HT1080 (cell line): ENCODE data around the gene SLC6A6. TPM values are rescaled to one million over a fixed set of nuclear protein-coding genes. Genes with fewer than 3 reads are reported as not detected.
"Not testable (repeated sequence)": the region's sequence is repeated elsewhere in the genome, so short reads cannot be mapped to it uniquely, and the experiment has no call there.

ENCODE experiments used
- DNase-seq: peaks from one replicate; pipeline ENCODE4 v3.0.0-alpha.2; 2015; ENCODE audit warnings: low read depth
- total RNA-seq: library from RNA; depleted of rRNA; stranded (reverse); fragments of >200 nt; shearing (Covaris generic); gene quantifications from 2 replicates; pipeline ENCODE4 v1.2.3, GENCODE V29; 2014

The SLC6A6 gene
- total RNA-seq, 1 experiment from 2014 or later, result 40.1 TPM

DNA sequence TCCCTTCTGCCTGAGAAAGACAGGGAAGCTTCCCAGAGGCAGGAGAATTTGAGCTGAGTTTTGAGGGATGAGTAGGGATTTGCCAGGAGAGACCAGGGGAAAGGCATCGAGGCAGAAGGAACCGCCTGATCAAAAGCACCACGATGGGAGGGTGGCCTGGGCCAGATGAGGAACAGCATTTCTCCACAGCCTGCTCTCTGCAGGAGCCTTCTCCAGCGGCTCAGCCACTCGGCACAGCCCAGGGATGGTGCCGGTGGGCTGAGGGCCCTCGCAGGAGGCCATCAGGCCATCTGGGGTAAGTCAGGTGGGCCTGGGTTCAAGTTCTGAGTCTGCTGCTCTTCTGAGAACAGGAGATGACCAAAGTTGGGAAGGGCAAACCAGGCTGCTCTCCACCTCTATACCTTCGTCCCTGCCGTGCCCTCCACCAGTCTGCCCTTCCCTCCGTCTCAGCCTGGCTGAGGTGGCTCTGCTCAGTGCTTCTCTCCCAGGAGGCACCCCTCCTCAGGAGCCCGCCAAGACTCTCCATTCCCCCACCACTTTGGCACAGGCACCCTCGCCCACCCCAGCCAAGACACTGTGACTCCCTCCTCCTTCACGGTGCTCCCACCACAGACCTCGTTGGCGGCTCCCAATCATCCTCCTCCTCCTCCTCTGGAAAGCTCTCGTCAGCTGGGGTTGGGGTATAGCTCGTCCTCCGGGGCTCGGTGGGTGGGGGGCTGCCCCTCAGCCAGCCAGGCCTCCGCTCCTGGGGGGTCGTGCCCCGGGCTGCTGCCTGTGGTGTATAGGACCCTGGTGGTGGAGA lies 102.8 kb downstream of the SLC6A6 start:
- no peak for DNase-seq

DNA sequence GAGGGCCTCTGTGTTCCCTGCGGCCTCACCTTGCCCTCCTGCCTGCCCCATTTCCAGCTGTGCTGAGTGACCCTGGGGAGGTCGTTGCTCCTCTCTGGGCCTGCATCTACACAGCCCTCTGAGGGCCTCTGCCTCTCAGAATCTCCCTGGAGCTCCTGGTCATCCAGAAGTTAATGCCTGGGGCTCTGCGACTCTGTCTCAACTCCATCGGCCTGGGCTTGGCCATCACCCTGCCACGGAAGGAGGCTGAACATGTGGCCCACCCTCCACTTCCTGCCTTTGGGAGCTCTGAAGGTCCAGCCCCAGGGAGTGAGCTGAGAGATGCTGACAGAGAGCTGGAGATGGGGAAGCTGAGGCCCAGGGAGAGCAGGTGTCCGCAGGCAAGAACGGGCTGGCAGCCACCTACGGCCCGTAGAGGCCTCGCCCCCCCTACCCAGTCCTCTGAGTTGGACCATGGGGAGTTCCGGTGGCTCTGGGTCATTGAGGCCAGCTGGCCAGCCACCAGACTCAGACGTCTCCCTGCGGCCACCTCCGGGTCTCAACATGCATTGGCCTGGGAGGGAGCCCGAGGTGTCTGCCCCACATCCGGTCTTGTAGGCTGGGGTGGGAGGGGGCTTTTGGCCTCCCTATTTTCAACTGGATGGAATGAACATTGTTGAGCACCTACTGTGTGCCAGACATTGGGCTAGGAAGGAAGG lies 103.5 kb downstream of the SLC6A6 start:
- no peak for DNase-seq

DNA sequence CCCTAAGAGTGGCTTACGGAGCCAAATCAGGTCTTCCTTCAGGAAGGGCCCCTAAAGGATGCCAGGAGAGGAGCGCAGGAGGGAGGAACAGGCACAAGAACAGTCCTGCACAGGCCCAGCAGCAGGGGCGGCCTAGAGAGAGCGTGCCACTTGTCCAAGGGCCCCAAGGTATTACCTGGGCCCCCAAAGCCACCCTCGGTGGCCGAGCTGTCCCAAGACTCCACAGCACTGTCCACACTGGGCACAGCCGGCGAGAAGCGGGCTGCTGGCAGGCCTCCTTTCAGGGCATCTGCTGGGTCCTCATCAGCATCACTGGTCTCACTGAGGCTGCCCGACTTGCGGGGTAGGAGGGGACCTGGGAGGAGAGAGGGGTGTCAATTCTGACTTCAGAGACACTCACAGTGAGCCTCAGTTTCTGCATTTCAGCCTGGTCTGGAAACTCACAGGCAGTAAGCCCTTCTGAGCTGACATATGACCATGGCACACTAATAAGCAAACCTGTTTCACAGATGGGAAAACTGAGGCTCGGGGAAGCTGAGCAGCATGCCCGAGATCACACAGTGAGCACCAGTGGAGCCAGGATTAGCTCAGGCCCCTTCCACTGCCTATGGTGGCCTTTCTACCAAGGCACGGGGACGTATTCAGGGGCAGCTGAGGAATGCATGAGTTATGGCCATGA lies 104.4 kb downstream of the SLC6A6 start:
- DNase-seq, result no peak

DNA sequence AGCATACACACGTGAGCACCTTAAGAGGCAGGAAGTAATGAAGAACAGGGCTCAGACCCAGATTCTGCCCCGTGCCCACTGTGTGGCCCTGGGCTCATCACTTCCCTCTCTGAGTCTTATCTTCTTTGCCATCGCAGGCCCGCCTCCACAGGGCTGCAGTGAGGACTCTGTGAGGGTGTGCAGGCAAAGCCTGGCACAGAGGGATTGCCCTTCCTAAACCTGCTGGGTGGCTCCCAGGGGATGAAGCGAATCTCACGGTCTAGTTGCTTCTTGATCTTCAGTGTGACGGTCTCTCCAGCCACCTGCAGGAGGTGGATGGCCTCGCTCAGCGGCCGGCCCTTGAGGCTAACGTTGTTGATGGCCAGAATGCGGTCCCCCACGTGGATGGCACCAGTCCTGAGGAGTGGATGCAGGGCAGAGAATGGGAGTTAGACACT lies 104.9 kb downstream of the SLC6A6 start:
- peak; percentile 32 for DNase-seq

DNA sequence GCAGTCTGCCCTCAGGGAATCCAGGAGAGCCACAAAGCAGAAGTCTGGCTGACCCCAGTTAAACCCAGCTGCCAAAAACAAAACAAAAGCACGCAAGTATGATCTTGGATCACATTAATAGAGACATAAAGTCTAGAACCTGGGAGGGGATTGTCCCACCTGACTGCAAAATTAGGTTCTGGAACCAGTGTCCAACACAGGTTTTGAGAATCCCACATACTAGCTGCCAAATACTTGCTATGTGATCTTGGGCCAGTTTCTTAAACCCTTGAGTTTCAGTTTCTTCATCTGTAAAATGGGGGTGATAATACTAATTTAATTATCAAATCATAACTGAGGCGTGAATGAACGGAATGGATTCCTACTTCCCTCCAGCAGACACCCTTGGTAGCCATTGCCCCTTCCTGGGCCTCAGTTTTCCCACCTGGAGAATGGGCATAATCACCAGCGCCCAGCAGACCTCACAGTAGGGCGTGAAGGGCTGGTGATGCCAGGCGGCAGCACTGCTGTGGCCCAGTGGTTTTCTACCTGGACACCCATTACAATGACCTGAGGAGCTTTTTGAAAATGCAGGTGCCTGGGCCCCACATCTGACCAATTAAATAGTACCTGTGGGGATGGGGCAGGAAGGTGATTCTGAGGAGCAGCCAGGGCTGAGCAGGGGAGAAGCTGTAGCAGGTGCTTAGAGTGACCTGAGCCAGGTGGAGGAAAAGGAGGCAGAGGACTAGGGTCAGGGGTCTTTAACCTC lies 105.5 kb downstream of the SLC6A6 start:
- no peak for DNase-seq

DNA sequence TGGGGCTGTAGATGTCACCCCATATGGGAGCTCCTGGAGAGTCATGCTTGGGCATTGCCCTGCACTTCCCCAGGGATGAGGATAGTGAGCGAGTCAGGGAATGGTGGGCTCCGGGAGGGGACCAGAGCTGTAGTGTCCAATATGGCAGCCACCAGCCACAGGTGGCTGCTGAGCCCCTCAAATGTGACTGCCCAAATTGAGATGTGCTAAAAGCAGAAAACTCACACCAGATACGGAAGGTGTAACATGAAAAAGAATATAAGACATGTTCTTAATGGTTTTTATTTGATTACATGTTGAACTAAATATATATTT lies 106.1 kb downstream of the SLC6A6 start:
- DNase-seq, result no peak

DNA sequence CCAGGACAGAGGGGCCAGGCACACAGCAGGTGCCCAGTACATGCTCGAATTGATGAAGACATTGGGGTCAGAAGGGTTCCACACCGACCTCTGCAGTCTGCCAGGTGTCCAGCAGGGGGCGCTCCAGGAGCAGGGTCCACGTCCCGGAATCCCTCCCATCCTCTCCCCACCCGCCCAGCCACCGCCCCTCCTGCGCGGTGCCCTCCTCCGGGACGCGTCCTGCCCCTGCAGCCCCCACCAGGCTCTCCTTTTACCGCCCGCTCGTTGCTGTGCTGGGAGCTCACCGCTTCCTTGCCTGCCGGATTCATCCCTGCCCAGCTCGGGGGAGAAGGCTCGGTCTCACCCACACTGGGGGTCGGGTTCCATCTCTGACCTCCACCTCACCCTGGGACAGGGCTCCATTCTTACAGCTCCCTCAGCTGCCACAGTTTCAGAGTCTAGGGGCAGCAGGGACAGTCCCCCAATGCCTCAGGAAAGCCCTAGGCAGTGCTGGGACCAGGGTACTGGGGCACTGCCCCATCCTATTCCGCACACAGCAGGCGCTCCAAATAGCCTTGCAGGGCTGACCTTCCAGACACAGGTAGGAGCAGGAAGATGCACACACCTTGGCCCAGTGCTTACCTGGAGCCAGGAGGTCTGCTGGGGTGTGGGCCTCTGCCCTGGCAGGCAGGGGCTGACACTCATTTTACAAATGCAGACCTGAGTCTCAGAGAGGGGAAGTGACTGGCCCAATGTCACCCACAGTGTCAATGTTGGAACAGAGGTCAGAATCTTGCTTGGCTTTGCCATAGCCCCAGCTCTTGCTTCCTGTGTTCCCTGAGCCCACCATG lies 106.8 kb downstream of the SLC6A6 start:
- peak; percentile 44 for DNase-seq

DNA sequence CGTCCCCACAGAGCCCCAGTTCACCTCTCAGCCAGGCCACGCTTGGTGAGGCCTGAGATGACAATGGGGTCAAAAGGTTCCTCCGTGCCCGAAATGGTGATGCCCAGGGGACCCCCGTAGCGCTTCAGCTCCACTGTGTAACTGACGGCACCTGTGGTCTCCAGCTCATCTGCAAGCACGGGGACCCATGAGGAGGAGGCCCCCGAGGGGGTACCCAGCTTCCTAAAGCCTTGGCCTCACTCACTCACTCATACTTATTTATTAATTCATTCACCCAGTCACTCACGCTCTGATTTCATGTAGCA lies 107.3 kb downstream of the SLC6A6 start:
- DNase-seq, result no peak

DNA sequence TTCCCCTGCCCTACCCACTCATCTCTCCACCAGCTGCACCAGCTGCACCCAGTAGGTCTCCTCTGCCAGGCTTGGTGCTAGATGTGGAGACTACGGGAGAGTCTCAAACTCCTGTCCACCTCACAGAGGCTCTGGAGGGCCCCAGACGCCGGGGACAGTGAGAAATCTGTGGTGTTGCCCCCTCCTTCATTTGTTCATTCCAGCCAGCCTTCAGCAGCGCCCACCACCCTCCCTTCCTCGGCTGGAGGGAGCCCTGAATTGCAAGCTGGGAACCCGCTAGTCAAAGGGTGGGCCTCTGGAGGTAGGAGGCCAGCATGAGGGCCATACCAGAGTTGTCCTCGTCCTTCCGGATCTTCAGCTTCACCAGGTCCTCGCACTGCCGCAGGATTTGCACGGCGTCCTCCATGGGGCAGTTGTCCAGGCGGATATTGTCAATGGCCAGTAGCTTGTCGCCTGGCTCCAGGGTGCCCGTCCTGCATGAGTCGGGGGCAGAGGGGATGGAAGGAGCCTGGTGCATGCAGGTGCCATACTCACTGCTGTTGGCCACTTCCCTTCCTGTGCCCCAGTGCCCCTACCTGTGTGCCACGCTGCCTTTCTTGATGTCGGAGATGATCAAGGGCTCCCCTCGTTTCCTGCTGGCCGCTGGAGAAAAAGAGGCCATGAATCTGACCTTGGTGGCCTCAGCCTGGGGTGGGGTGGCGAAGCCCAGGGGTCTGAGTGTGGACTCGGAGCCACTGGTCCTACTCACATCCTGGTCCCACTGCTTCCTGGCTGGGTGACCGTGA lies 108.6 kb downstream of the SLC6A6 start:
- DNase-seq, result no peak

DNA sequence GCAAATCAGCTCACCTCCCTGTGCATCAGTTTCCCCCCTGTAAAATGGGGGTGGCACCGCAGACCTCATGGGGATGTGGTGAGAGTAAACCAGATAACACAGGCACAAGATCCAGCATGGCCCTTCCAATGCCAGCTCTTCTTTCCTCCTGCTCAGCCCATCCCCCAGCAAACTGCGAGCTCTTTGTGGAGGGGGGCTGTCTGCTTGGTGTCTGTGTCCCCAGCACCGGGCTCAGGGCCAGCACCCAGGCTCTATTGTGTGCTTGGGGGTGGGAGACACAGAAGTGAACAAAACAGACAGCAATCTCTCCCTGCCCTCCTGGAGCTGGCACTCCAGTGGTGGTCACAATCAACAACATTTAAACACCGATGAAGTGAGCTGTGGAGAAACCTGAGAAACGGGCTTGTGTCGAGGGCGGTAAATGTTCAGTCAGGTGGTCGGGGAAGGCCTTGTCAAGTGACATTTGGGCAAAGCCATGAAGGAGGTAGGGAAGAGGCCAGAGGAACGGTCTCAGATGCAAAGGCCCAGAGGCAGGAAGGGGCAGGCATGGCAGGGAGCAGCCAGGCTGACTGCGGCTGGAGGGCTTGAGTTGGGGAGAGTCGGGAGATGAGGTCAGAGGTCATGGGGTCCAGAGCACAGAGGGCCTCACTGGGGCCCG lies 109.3 kb downstream of the SLC6A6 start:
- DNase-seq, result no peak

DNA sequence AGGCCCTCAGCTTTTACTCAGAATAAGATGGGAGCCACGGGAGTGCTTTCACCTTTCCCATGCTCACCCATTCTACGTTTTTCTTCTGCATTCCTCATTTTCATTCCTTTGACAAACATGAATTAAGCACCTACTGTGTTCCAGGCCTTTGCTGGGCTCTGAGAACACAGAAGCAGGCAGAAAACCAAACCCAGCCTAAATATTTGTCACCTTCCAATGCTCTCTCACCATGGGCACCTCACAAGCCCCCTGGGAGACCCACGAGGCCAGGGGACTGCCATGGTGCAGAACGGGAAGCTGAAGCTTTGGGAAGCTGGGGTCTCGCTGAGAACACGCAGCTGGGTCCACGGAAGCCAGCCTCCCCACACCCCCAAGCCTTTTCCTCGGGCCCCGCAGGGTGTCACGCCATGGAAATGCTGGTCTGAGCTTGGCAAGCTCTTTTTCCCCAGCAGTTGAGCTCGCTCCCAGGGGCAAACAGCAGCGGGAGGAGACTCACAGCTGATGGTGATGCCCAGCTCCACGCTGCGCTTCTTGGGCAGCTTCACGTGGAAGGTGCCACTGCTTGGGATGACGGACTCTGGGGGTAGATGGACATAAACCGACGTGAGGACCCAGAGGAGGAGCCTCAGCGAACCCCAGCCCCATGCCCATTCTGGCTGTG lies 110.0 kb downstream of the SLC6A6 start:
- DNase-seq, result no peak

DNA sequence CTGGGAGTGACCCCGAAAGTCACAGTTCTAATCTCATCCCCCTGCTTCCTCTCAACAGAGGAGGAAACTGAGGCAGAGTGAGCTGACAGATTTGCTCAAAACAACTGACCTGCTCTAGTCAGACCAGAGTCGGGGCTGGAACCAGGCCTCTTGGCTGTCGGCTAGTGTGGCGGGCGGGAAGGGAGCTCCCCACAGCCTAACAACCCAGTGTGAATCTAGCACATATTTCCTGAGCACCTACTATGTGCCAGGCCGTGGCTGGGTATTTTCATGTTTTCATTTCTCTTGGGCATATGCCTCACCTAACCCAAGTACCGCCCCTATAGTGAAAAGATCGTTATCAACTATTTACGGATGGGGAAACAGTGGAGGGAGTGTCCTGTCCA lies 110.5 kb downstream of the SLC6A6 start:
- no peak for DNase-seq

DNA sequence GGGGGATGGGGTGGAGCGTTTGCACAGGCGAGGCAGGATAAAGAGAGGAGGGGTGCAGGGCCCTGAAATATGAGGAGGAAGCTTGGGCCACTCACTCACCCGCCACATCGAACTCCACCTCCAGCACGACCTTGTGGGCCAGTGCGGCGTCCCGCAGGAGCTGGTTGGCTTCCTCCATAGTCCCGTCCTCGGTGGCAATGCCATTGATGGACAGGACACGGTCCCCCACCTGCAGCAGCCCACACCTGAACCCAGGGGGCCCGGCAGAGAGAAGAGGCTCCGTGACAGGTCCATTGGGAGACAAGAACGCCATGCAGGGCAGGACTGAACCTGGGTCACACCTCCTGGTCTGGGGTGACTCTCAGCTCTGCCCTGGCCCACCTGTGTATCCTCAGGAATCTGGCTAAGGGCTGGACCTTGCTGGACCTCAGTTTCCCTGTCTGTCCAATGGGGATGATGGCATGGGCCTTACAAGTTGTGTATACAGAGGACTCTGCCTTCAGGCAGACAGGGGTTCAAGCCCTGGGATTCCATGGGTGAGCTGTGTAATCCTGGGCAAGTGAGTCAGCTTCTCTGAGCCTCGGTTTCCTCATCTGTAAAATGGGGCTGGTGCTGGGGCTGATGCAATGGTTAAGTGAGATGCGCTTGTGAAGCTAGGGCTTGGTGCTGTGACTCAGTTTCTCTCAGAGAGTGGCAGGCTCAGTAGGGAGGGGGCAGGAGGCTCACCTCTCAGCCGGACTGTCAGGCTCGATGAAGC lies 111.3 kb downstream of the SLC6A6 start:
- DNase-seq, result no peak

DNA sequence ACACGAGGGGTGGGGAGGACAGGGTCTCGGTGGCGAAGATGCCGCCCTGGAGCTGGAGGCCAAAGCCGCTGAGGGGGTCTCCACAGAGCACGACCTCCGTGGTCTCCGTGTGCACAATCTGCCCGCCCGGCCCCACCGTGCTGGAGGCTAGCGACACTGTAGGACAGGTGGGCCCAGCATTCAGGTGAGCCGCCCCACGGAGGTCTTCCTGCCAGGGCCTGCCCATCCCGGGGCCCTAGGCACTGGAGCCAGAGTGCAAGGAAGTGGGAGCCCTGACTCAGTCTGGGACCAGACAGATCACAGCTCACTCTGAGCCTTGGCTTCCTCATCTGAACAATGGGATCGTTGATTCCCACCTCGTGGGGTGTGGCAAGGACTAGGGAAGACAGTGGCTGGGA lies 111.9 kb downstream of the SLC6A6 start:
- DNase-seq, result peak; percentile 37

DNA sequence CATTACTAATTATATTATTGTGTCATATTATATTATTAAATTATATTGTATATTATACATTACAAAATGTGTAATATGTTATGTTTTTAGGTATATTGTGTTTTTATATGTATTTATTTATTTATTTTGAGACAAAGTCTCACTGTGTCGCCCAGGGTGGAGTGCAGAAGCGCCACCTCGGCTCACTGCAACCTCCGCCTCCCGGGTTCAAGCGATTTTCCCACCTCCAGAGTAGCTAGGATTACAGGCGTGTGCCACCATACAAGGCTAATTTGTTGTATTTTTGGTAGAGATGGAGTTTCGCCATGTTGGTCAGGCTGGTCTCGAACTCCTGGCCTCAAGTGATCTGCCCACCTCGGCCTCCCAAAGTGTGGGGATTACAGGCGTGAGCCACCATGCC lies 113.1 kb downstream of the SLC6A6 start:
- not testable (repeated sequence) for DNase-seq

DNA sequence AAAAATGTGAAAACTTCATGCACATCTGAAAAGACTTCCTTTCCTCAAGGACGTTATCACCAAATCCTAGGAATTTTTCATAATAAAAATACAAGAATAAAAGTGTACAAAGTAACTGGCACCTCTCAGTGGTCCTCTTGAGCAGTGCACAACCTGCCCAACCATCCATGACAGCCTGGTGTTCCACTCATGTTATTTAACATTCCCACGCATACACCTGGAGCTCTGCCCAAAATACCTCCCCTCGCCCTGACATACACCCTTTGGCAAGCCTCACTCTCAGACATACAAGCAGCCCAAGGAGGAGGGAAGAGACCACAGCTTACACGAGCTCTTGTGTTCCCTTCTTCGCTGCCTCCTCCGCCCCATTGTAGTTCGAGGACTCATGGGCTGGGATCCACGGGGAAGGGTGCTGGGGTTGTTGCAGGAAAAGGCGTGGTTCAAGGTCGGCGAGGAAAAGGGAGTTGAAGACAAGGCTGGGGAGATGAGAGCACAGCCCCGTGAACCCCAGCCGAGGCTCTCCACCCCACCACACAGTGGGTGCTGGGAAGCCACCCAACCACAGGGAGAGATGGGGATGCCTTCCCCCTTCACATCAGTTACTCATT lies 114.4 kb downstream of the SLC6A6 start:
- DNase-seq, result no peak

DNA sequence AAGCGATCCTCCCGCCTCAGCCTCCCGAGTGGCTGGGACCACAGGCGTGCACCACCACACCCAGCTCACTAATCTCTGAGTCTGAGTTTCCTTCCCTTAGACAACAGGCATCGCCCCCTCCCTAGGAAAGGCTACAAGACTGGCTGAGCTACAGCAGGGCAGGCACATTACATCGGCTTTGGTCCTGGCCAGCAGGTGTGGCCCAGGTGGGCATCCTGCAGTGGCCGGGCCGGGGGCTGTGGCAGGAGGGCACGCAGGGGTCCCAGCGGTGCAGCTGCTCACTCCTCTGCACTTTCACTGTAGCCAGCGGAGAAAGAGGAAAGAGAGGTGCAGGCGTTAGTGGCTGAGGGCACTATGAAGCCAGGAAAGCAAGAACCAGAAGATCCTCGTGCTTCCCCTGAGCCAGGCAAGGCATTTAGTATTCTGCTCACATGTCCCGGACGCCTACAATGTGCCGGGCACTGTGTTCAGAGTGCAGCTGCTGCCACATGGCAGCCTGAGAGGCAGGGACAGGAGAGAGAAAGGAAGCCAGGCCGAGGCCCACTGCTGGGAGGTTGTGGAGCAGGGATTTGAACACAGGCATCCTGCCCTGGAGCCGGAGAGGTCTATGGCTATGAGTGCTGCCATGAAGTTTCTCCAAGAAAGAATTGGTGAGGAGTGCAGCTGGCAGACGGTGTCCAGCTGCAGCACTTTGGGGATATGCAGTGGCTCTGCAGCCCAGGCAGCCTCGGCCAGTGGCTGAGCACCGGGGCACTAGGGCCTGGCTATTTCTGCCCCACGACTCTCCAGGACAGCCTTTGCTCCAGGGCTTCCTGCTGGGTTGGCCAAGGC lies 115.4 kb downstream of the SLC6A6 start:
- DNase-seq, result no peak
